GM12874 (cell line): ENCODE data around the gene GFPT1.

Source experiments
- TF ChIP-seq, protein P1 (sequence below): IDR thresholded peaks from 2 replicates; pipeline ENCODE4 v1.5.1; 2011; ENCODE audit warnings: low read depth, mild to moderate bottlenecking, control low read depth, low read length, moderate library complexity; ENCODE audit not compliant: insufficient read depth

Gene GFPT1

GRCh38 chr2:69305712-69306392 lies 81.2 kb downstream of the GFPT1 start:
- TF ChIP-seq, protein P1, sequence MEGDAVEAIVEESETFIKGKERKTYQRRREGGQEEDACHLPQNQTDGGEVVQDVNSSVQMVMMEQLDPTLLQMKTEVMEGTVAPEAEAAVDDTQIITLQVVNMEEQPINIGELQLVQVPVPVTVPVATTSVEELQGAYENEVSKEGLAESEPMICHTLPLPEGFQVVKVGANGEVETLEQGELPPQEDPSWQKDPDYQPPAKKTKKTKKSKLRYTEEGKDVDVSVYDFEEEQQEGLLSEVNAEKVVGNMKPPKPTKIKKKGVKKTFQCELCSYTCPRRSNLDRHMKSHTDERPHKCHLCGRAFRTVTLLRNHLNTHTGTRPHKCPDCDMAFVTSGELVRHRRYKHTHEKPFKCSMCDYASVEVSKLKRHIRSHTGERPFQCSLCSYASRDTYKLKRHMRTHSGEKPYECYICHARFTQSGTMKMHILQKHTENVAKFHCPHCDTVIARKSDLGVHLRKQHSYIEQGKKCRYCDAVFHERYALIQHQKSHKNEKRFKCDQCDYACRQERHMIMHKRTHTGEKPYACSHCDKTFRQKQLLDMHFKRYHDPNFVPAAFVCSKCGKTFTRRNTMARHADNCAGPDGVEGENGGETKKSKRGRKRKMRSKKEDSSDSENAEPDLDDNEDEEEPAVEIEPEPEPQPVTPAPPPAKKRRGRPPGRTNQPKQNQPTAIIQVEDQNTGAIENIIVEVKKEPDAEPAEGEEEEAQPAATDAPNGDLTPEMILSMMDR: no peak

DNA sequence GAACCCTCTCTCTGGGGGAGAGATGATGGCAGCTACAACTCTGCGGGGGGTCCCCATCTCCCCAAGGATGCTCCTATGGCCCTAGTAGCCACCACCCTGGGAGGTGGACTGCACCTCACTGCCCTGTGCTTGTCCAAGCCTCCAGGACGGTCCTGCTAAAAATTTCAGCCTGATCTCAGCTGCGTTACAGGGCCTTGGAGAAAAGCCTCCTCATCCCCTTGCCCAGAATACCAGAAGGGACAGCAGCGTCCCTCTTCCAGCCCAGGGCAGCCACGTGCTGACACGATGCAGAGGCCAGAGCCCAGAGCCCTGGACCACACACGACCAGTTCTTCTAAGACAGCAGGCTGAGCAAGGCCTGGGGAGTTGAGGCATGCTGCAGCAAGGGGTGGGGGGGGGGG lies 81.9 kb downstream of the GFPT1 start:
- TF ChIP-seq, protein P1: no peak

DNA sequence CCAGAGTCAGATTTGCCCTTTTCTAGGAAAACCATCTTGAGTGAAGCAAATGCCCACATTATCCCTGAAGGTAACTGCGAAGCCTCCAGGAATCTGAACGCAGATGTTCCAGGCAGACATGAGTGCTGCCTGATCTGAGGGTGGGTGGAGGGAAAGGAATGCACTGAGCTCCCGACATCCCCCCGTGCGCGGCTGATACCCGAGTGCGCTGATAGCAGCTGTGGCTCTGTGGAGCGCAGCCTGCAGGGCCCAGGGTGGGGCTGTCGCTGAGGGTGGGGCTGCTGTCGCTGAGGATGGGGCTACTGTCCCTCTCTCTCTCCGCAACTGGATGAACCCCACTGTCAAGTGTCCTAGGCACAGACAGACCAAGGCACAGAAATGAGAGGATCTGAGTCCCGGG lies 82.4 kb downstream of the GFPT1 start:
- TF ChIP-seq, protein P1: no peak

- TF ChIP-seq, protein P1: no peak
Measured at GRCh38 chr2:69300650-69301049, 86.4 kb downstream of the GFPT1 start.

DNA sequence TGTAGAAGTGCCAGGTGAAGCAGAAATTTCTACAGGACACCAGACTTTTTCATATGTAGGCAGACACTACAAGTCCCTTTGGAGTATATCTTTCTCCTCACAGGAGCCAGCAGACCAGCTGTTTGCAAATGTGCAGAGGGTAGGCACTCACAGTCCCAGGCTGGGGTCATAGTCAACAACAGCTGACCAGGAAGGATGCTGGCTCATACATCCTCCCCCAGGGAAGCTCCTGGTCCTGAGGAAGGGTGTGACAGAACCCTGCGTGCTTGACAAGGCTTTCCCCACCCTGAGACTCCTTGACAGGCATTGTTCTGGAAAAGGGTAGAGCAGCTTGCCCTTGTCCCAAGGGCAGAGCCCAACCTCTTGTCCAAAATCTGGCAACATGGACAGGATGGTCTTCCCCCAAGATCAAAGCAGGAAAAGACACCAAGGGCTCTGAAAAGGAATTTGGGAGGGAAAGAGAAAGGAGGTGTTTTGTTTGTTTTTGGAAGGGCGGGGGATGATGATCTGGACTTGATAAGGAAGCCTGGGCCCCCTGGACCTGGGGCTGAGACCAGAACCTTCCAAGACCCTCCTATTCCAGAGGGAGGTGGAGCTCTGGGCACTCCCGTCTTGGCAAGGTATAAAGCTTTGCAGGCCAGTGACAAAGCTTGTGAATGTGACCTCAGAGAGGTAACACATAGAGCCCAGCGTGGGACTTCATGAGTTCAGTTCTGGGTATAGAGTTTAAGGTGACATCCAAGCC lies 87.1 kb downstream of the GFPT1 start:
- TF ChIP-seq, protein P1: no peak

DNA sequence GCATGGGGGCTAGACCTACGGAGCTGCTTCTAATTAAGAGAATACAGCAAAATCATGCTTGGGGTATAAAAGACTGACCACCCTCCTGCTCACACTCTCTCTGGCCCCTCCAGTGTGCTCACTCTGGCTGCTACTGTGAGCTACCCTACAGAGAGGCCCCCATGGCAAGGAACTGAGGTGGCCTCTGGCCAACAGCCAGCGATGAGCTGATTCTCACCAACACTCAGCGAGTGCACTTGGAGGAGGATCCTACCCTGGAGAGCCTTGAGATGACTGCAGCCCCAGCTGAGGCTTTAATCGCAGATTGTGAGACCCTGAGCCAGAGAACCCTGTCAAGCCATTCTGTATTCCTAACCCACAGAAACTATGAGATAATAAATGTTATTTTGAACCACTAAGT lies 88.2 kb downstream of the GFPT1 start:
- TF ChIP-seq, protein P1: no peak

DNA sequence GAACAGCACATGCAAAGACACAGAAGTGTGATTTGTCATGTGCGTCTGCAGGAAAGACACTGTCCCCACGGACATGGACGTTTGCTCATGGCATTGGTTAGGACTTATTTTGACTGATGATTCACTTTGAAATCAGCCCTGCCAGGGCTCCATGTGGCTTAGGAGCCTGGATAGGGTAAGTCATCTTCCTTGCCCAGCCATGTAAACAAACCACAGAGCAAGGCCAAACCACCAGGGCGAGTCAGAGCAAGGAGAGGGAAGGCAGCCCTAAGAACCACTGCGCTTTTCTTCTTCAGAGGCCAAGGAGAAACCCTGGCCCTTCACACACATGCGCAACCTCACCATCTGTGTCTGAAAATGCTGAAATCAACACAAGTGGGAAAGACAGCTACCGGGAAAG lies 88.8 kb downstream of the GFPT1 start:
- TF ChIP-seq, protein P1: no peak
